Omental fat pad (tissue), 4 donors: ENCODE measurements around the gene ALDOA. TPM values are rescaled to one million over a fixed set of nuclear protein-coding genes. Genes with fewer than 3 reads are reported as not detected.

Experiments used
- ATAC-seq: fragments of 150-250 bp; one replicate; pipeline ENCODE4 v1.9.1; 2016; ENCODE audit warnings: mild to moderate bottlenecking, moderate library complexity; ENCODE audit not compliant: low FRiP score
- DNase-seq: peaks from one replicate; pipeline ENCODE4 v3.0.0-alpha.2; 2019; ENCODE audit warnings: low spot score
- total RNA-seq, 4 donors: library from RNA; depleted of rRNA; stranded (reverse); fragments of >200 nt; gene quantifications; one replicate each; pipeline ENCODE4 v1.1.0, GENCODE V29; 2016
- TF ChIP-seq, protein P1 (sequence below), 3 donors: fragments of 450-650 bp; IDR thresholded peaks; one replicate each; pipeline ENCODE4 v1.5.1; 2016 to 2017; ENCODE audit warnings: antibody characterized with exemption in 3 of 3, mild to moderate bottlenecking in 3 of 3, moderate library complexity in 2 of 3

The ALDOA gene
- total RNA-seq, 4 donors from 2014 or later, result 468 to 864 (median 772) TPM

DNA sequence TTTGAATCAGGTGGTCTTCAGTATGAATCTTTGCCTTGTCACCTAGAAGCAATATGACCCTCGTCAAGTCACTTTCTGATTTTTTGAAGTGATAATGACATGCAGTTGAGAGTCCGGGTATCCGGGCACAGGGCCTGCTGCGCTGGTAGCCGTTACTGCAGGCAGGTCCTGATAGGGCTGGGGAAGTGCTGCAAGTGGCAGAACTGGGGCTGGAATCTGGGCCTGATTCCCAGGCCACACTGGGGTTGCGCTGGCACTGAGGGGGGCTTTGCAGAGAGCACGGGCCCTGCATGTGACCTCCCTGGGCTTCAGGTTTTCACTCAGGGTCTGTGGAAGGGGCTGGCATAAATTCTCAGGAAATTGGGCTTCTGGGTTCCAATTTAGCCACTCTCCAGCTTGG is 13.2 kb downstream of the ALDOA start:
- no peak for ATAC-seq
- TF ChIP-seq, protein P1, sequence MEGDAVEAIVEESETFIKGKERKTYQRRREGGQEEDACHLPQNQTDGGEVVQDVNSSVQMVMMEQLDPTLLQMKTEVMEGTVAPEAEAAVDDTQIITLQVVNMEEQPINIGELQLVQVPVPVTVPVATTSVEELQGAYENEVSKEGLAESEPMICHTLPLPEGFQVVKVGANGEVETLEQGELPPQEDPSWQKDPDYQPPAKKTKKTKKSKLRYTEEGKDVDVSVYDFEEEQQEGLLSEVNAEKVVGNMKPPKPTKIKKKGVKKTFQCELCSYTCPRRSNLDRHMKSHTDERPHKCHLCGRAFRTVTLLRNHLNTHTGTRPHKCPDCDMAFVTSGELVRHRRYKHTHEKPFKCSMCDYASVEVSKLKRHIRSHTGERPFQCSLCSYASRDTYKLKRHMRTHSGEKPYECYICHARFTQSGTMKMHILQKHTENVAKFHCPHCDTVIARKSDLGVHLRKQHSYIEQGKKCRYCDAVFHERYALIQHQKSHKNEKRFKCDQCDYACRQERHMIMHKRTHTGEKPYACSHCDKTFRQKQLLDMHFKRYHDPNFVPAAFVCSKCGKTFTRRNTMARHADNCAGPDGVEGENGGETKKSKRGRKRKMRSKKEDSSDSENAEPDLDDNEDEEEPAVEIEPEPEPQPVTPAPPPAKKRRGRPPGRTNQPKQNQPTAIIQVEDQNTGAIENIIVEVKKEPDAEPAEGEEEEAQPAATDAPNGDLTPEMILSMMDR (IDR thresholded peaks at IDR 0.05), result no peak
- no peak for DNase-seq

DNA sequence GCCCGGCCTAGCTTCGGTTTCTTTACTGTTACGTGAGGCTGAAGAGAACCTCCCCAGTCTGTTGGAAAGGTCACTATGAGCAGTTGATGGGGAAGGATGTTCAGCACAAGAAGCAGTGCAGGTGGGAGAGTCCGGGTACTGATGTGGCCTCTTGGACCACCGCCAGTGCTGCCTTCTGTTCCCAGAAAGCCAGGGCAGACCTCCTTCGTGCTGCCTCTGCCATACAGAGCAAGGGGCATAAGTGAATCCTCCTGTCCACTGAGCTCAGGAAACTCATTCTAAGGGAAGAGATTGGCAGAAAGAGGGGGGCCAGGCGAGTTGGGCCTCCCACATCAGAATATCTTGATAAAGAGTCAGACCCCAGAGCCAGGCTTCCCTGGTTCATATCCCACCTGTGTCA is 13.9 kb downstream of the ALDOA start:
- TF ChIP-seq, protein P1 (IDR thresholded peaks at IDR 0.05), result no peak
- ATAC-seq (no peak), DNase-seq (no peak)

DNA sequence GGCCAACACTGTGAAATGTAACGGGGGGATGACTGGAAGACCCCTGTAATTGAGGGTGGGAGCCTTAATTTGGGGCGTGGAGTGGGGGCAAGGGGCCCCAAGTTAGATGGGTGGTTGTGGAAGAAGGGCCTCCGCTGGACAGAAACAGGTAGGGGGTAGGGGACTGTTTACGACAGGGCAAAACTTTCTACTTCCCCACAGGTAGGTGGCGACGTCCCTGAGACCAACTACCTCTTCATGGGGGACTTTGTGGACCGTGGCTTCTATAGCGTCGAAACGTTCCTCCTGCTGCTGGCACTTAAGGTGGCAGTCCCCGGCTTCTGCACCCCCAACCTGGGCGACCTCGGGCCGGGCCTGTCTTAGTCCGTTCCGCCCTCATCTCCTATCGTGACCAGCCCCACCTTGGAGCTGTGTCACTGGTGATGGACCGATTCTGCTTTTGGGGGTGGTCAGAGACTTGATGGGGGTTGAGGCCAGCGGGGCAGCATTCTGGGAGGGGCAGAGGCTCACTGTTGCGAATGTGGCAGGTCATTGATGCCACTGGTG is 17.1 kb downstream of the ALDOA start:
- TF ChIP-seq, protein P1 (IDR thresholded peaks at IDR 0.05), result no peak
- no peak for DNase-seq
- ATAC-seq, result no peak

DNA sequence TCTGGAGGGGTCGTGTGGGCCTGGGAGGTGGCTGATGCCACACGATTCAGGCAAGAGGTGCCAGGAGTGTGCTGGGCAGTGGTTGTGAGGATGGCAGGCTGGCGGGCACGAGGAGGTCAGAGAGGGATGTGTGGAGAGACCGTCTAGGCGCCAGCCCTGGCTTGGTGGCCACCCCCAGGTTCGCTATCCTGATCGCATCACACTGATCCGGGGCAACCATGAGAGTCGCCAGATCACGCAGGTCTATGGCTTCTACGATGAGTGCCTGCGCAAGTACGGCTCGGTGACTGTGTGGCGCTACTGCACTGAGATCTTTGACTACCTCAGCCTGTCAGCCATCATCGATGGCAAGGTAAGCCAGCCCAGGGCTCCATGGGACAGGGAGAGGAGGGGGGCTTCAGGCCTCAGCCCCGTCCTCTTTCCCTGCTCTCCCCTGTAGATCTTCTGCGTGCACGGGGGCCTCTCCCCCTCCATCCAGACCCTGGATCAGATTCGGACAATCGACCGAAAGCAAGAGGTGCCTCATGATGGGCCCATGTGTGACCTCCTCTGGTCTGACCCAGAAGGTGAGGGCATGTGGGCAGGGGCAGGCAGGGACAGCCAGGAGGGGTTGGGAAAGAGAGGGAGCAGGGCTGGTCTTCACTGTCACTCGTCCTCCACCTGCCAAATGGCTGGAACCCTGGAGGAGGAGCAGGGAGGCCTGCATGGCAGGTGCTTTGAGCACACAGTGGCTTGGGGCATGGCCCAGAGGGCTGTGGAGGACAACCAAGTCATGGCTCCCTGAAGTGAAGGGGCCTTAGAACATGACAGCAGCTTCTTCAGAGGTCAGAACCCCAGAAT is 17.9 kb downstream of the ALDOA start:
- TF ChIP-seq, protein P1 (IDR thresholded peaks at IDR 0.05), result no peak
- no peak for ATAC-seq

DNA sequence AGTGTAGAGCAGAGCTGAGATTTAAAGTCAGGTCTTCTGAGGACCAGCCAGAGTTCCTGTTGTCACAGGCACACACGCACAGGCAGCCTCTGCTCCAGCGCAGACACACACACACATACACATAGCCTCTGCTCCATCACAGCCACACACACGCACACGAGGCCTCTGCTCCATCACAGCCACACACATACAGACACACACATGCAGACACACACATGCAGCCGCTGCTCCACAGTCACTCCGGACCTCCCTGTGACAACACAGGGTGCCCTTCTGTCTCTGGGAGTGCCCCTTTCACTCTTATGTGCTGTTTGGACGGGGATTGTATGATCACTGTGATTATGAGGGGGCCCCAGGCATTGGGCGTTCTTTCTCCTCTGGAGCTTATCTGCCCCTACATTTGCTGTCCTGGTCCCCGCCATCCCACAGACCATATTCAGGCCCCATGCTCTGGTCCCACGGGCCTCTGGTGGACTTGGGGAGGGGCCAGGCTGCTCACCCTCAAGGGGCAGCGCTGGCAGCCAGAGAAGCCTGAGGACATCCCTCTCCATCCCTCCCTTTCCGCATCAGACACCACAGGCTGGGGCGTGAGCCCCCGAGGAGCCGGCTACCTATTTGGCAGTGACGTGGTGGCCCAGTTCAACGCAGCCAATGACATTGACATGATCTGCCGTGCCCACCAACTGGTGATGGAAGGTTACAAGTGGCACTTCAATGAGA is 18.7 kb downstream of the ALDOA start:
- ATAC-seq (no peak), DNase-seq (no peak)
- TF ChIP-seq, protein P1 (IDR thresholded peaks at IDR 0.05), result no peak

More for the DNA sequence above, 17.9 kb downstream of the ALDOA start:
- no peak for DNase-seq

DNA sequence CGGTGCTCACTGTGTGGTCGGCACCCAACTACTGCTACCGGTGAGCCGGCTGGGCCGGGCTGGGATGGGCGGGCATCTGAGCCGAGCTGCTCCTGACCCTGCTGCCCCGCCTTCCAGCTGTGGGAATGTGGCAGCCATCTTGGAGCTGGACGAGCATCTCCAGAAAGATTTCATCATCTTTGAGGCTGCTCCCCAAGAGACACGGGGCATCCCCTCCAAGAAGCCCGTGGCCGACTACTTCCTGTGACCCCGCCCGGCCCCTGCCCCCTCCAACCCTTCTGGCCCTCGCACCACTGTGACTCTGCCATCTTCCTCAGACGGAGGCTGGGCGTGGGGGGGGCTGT is 19.2 kb downstream of the ALDOA start:
- DNase-seq (no peak), ATAC-seq (no peak)
- TF ChIP-seq, protein P1 (IDR thresholded peaks at IDR 0.05), result no peak
